Measurements from ENCODE around the gene OXER1.

The OXER1 gene, protein sequence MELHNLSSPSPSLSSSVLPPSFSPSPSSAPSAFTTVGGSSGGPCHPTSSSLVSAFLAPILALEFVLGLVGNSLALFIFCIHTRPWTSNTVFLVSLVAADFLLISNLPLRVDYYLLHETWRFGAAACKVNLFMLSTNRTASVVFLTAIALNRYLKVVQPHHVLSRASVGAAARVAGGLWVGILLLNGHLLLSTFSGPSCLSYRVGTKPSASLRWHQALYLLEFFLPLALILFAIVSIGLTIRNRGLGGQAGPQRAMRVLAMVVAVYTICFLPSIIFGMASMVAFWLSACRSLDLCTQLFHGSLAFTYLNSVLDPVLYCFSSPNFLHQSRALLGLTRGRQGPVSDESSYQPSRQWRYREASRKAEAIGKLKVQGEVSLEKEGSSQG

DNA sequence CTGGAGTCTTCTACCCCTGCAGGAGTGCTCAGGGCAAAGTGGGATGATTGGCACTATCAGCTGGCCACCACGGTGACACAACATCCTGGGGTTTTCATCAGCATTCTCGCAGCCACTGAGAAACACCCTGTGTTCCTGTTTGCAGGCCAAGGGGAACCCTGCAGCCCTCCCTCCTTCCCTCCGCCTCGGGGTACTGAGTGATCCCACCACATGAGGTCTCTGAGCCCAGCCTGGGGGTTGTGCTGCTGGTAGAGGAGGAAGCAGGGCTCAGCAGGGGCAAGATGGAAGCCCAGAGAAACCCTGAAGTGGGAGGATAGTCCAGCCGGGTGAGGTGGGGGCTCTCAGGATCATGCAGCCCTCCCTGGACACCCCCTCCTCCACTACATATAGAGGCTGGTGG, at the start of gene OXER1:
Gene OXER1 (minus strand): TSS at position 40 of the 400 bp plus-strand sequence. CDS start 73 bp downstream, outside the sequence.
- no peak for DNase-seq (ENCODE audit: low spot score)

DNA sequence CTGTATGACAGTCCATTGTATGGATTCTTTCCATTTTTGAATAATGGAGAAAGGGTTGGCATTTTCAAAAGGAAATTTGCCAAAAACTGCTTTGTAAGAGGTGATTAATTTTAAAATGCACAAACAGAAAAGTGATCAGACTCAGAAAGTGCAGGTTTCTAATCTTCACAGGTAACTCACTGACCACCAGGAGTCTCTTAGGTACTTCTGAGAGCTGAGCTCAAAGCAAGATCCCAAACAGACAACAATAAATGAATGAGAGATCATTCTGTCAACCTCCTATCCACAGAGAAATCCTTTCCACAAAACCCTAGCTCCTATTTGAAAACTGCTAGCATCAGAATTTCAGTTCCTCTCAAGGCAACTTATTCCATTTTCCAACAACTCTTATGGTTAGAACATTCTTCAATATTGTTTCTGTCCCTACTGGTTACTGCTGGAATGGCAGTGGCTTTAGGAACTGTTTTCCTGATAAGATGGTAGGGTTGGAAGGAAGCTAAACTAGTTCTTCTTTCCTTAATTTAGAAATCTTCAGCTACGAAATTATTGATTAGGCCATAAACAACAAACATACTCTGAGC, 49.1 kb upstream of the OXER1 start:
- DNase-seq (ENCODE audit: low spot score), result peak; percentile 62

DNA sequence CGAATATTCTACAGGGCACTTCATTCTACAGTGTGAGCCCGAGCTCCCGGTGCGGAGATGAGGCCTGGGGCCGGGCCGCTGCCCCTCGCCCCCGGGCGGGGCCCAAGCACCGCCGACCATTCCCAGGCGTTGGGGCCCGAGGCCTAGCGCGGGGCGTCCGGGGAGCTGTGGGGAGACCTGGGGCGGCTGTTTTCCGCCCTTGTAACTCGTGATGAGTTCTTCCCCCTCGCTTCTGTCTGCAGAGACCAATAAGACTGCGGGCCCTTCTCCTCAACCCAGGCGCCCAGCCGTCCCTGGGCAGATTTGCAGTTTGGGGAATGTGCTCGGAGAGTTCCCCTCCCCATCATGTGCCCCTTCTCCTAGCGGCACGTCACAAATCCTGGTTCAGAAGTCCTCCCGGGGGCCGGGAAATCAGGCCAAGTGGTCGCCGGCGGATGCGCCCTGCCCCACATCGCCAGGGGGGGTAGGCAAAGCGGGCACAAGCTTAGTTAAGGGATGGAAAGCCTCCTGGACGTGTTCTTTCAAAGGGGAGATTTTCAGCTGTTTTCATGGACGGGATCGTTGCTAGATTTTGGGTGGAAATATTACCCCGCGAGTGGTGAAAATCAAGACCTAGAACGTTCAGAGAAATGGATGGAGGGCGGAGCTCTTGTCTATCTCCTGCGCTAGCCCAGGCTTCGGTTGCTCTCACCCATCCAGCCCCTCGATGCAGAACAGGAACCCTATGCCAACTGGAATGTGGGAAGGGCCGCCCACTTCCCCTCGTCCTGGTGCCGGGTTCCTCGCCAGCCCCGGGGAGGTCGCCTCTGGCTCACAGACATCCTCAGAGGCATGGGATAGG, 47.3 kb upstream of the OXER1 start:
- peak; percentile 80 for DNase-seq (ENCODE audit: low spot score)

DNA sequence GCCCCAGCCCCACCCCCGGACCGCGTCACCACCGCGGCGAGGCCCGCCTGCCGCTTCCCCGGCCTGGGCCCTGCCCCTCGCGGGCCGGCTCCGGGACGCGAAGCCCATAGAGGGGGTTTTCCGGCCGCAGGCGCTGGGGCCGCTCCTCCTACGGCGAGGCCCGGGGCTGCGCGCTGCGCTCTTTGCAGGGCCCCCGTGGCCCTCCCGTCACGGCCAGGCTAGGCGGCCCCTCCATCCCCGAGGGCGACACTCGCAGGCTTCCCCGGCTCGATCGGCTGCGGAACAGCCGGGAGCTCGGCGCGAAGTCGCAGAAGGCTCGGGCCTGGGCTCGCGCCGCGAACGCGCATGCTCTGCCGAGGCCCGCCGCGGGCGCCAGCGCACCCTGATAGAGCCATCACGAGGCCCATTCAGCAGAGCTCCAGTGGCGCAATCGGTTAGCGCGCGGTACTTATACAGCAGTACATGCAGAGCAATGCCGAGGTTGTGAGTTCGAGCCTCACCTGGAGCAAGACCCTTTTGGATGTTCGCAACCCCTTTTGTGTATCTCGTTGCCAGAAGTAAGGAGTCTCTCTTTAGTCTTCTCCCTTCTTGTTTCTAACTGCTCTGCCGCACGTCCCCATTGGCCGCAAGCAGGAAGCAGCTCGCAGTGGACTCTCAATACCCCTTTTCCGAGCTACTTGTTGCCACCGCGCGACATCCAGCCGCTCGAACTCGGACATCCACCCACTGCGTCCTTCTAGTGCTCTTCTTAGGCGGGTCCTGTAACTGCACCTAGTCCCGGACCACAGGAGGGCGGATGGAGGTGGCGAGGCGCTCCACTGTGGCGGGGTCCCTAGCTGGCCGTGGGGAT, 46.4 kb upstream of the OXER1 start:
- DNase-seq (ENCODE audit: low spot score), result peak; percentile 94

DNA sequence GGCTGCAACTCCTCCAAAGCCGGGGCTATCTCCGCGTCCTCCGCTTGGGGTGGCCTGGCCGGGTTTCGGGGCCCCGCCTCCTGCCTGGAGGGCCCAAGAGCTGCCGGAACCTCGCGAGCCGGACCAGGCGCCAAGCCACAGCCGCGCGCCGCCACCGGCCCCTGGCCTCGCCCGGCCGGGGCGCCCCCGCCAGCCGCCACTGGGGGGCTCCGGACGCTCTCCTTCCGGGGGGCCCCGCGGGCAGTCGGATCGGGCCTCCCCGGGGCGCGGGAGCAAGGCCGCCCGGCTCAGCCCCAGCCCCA, 45.8 kb upstream of the OXER1 start:
- peak; percentile 75 for DNase-seq (ENCODE audit: low spot score)

DNA sequence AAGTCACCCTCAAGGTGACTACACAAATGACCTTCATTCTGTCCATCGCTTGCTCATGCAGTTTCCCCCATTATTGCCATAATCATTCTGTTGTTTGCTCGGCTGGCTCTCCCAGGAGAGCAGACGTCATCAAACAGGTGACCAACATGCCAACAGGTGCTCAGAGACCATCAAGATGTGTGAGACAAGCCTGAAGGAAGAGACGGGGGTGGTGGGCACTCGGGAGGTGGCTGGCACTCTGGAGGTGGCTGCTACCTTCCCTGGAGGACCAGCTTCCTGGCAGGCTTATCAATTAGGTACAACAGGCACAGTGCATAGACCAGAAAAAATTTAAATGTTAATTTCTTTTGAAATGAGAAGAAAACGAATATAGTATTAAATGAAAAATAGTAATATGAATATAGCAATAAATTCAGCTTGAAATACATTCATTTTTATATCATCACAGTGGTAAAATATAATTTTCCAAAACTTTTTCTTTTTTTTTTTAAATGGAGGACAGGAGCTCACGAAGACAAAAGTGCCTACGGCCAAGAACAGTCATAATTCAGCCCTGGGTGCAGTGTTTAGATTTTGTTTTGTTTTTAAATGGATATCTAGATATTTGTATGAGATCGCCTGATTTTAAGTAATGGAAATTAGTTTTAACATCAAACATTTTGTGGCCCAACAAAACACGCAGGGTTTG, 45.3 kb upstream of the OXER1 start:
- DNase-seq (ENCODE audit: low spot score), result peak; percentile 26

DNA sequence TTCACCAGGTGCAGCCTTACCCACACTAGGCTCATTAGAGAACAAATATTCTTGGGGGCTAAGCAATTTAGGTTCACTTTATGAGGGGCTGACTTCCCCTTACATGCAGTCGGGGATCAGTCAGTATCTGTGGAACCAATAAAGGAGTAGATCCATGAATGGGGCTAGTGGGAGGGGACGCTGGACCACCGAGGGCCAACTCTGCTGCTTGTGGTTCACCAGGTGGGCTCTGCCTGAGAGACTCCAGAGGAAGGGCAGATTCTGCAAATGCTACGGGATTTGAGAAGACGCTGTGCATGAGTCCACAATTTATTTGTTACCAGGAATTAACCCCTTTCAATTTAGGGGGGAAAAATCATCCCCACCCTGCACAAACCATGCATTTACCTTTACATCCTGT, 44.4 kb upstream of the OXER1 start:
- DNase-seq (ENCODE audit: low spot score), result no peak

DNA sequence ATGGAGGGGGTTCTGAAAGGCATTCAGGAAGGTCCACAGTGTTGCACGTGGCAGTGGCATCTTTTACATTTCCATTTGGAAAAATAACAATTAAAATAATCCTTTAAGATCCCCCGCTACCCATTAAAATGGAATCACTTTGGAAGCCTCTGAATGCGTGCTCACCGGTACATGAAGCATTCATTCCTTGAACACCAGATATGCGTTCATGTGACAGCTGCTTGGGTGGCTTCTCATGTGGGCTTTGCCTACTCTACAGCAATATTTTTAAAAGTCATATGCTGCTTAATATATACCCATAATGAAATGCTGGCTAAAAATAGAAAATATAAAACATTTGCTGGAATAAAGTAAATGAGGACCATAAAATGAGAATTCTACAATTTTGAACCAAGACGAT, 42.9 kb upstream of the OXER1 start:
- no peak for DNase-seq (ENCODE audit: low spot score)

DNA sequence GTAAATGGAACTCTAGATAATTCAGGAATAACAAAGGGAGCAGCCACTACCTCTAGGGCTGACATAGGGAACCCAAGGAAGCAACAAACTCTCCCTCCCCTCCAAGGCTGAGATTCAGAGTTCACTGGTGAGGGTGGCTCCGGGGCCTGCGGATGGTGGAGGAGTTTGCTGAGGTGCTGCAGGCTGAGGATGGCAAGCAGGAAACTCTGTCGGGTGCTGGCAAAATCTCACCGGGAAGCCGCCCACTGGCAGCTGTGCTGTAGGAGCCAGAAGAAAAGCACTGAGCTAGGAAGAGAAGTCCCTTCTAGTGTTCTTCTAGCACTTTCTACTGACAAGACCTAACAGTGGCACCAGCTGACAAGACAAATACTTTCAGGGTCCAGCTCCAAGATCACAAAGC, 41.0 kb upstream of the OXER1 start:
- DNase-seq (ENCODE audit: low spot score), result no peak

DNA sequence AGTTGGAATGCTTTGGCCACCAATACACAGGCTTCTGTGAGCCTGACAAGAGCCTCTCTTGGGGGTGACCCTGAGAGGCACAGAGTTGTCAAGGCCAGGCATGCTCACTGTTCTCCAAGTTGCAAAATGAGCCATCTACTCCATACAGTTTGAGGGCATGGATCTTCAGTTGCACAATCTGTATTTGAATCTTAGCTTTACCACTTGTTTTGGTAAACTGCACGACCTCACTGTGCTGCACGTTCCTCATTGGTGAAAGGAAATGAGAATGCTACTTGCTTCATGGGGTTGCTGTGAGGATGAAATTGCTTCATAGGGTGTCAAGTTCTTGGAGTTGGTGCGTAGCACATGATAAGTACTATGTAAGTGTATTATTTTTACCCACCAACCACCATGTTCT, 40.4 kb upstream of the OXER1 start:
- no peak for DNase-seq (ENCODE audit: low spot score)

DNA sequence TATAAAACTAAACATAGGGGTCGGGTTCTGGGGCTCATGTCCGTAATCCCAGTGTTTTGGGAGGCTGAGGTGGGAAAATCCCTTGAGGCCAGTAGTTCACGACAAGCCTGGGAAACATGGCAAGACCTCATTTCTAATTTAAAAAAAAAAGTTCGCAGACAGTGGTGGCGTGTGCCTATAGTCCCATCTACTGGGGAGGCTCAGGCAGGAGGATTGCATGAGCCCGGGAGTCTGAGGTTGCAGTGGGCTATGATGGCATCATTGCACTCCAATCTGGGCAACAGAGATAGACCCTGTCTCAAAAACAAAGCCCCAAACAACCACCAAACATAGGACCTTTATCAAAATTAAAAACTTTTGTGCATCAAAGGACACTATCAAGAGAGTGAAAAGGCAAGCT, 38.2 kb upstream of the OXER1 start:
- no peak for DNase-seq (ENCODE audit: low spot score)

DNA sequence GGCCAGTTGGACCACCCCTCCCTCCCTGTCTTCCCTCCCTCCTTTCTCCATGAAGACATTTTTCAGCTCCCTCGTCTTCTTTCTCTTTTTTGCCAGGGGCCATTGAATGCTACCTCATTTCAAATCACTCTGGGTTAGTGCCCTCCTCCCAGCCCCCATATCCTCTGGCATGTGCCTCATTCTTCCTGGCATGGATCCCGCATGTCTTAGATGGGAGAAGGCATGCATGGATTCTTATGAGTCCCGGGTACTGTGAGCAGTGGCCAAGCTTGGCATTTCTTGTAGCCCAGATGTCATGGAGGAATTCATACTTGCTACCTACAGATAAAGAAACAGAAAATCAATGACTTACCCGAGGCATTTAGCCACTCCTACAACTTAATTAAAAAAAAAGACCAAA, 37.4 kb upstream of the OXER1 start:
- DNase-seq (ENCODE audit: low spot score), result no peak

DNA sequence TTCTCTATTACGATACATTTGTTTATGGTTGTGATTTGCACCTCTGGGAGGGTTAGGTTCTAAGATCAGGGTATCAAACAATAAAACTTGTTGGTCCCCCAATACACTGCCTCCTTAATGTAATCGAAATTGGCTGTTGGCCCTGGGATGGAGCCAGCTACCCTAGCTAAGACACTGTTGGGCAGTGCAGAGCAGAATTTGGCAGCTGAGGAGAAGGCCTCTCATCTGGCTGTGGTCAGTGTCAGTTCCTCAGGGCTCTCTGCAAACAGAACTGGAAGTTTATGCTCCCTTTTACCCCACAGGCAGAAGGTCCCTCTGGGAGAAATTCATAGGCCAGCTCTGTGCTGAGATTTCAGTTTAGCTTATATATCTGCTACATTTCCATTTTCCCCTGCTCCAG, 37.0 kb upstream of the OXER1 start:
- DNase-seq (ENCODE audit: low spot score), result no peak

DNA sequence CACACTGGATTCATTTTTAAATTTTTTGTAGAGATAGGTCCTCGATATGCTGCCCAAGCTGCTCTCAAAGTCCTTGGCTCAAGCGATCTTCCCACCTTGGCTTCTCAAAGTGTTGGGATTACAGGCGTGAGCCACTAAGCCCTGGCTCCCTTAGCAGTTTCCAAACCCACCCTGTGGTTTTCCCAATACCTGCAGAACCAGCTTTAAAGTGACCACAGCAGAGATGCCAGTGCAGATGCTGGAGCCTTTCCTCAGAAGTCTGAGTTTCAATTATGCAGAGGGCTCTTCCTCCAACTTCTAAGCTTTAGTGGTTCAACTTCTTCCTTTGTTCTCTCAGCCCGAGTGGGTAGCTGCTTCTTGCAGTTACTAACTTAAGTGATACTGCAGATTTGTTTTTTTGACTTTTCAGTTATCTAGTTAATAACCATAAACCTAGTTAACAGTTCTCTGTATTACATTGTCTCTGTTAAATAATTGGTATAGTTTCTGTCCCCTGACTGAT, 36.6 kb upstream of the OXER1 start:
- DNase-seq (ENCODE audit: low spot score), result no peak

DNA sequence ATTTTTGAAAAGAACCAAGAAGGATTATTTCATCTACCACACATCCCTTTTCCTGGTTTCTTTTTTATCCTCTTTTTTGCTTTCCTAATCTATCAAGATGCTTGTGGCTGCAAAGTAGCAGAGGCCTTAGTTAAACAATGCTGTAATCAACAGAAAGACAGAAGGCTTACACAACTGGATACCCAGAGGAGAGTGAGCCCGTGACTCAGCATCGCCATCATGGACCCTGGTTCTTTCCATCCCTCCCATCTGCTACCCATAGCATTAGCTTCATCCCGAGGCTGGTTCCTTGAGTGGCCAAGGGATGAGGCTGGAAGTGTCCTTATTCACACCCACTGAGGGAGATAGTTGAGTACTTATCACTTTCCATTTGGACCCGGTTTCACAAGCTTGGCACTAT, 35.9 kb upstream of the OXER1 start:
- no peak for DNase-seq (ENCODE audit: low spot score)

DNA sequence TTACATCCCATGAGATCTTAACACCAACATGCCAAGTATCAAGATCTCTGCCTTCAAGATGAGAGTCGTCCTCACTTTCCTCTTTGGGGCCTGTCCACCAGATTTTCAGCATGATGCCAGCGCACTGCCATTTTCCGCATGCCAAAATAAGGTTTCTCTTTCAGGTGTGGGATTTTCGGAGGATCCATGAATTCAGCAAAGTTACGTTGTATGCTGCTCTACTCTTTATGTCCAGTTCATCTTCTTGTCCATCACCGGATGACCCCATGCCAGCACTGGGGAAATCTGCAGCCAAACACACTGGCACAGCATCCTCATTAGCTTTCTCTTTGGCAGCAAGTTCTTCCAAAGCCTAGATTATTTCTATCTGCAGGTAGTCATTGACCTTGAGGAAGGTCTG, 33.3 kb upstream of the OXER1 start:
- DNase-seq (ENCODE audit: low spot score), result no peak

DNA sequence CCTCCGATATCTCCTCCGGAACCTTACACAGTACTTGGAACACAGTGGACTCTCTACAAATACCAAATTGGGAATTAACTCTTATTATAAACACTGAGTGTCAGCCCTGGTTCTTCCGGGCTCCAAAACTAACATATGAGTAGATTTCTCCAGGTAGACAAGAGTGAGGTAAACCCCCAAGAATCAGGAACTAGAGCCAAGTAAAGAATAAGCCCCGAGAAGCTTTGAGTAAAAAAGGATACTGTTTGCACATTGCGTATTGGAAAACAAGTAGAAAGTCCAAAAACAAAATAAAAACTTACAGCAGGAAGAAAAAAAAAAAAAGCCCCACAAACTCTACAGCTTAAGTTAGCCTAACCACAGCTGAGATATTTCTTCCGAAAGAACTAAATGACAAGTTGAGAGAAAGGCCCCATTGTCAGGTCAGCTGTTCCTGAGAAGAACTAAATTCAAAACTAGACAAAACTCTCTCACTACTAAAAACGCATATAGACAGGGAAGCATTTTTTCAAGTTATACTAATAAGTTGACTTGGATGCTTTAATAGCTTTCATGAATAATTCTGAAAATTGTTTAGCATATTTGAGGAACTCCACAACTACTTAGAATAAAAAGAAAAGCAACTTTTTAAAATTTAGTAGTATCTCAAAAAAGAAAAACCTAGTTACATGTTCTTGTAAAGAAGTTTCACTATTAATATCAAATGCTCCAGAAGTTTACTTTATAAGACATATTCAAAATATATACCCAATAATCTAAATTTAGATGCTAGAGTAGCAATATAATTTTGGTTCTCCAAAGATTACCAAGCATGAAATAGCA, 32.7 kb upstream of the OXER1 start:
- DNase-seq (ENCODE audit: low spot score), result no peak

DNA sequence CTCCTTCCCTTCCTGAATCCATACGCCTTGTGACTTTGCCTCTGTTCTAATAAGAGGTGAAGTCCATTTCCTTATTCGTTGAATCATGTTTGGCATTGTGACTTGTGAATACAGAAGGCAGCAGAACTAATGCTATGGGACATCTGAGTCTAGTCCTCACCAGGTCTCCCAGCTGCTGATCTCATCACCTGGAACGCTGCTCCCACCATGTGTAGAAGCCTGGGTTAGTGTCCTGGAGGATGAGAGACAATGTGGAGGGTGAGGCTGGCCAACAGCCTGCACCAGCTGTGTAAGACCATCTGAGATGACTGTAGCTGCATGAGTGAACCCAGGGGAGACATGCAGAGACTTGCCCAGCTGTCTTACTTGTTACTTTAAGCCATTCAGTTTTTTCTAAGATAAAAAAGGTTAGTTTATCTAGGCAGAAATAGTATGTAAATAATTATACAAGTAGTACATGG, 31.9 kb upstream of the OXER1 start:
- no peak for DNase-seq (ENCODE audit: low spot score)

DNA sequence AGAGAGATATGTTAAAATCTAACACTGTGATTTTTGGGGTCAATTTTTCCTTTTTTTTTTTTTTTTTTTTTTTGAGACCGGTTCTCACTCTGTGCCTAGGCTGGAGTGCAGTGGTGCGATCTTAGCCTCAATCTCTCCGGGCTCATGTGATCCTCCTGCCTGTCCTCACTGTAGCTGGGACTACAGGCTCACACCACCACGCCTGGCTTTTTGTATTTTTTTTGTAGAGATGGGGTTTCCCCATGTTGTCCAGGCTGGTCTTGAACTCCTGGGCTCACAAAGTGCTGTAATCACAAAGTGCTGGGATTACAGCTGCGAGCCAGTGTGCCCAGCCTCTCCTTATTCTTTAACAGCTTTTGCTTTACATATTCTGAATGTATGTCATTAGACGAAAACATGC, 31.3 kb upstream of the OXER1 start:
- no peak for DNase-seq (ENCODE audit: low spot score)

DNA sequence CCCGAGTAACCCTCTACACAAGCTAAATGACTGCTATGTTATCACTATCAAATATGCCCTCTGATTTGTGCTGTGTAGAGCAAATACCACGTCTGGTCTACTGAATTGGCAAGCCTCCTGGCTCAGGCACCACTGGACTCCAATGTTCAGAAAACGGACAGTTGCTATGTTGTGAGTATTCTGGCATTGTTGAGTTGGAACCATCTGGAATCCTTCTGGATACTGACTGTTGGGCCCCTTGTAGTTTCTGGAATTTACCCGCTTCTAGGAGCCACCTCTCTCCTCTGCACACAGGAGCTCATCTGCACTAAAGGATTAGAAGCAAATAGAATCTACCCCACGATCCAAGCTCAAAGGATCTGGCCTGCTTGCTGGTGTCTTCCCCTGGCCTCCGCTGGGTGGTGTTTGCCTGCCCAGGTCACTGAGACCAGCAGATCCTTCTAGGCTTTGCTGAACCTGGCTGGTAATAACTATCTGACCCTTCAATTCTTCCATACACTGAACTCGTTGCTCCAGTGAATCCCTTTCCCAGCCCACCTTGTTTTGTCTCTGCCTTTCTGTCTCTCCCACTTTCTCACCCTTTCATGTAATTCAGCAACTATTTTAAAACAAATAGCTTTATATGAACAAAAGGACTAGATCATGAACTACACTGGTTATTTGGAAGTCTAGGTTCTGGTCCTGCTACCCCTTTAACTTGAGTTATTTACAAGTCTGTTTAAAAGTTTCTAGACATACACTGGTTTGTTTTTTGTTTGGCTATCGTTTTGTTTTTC, 30.5 kb upstream of the OXER1 start:
- no peak for DNase-seq (ENCODE audit: low spot score)
